ENCODE measurements around the gene MAP2. TPM values are rescaled to one million over a fixed set of nuclear protein-coding genes. Genes with fewer than 3 reads are reported as not detected.

MAP2 gene
- total and polyA plus RNA-seq, 2 of the 8 experiments (the other 6 are each of a cell fraction or from before 2014, with no cell fraction given) = 5.9 to 9.4 TPM

- no peak overlapping the region for H3K14ac ChIP-seq (ENCODE audit: insufficient read length)
- no peak overlapping the region for H2BK12ac ChIP-seq (ENCODE audit: low read depth, low read length)
- CTCF ChIA-PET (ENCODE audit: partially characterized antibody) = interaction anchor here (1.0 to 1.4 kb wide), 2 partner anchors 8 to 23 kb away, joined by 3 read pairs; no protein-coding TSS in a partner anchor
- no peaks in the 10 kb centered on the region for H3K79me2 ChIP-seq (ENCODE audit: control insufficient read depth in 1 of 2, insufficient read depth in 2 of 2, low read length in 2 of 2)
- no peak overlapping the region for H3K27ac ChIP-seq (ENCODE audit: low read depth, low read length)
- H3K79me1 ChIP-seq (ENCODE audit: low read depth, low read length) = no peaks in the 10 kb centered on the region
- H3K23ac ChIP-seq (ENCODE audit: insufficient read length) = no peak overlapping the region
- no peak overlapping the region for H3K4ac ChIP-seq (replicated peaks; ENCODE audit: insufficient read length, low read depth, low read length)
- H3K4me2 ChIP-seq (ENCODE audit: insufficient read depth in 1 of 2, low read depth in 2 of 2, low read length in 2 of 2) = no peak overlapping the region
- no peak overlapping the region for H4K8ac ChIP-seq (ENCODE audit: extremely low read depth, insufficient read depth, low read length)
- no peak overlapping the region for H3K56ac ChIP-seq (replicated peaks; ENCODE audit: insufficient read length, low read depth, low read length)
- H2BK20ac ChIP-seq (ENCODE audit: low read length) = no peak overlapping the region
- H3K9ac ChIP-seq (replicated peaks in 1 of 4; ENCODE audit: extremely low read depth in 1 of 4, low read depth in 3 of 4, low read length in 3 of 4) = no peak overlapping the region
- no peaks in the 10 kb centered on the region for H3K23me2 ChIP-seq (ENCODE audit: low read depth, low read length)
- H2AFZ ChIP-seq (ENCODE audit: low read length) = no peak overlapping the region
- H3K18ac ChIP-seq (ENCODE audit: extremely low read depth, low read length) = no peak overlapping the region
- TF ChIP-seq GABPA (IDR thresholded peaks at IDR 0.05; ENCODE audit: borderline replicate concordance, insufficient read depth, low read length) = no peak
- no peak for TF ChIP-seq TBP (IDR thresholded peaks at IDR 0.05; ENCODE audit: low read depth, low read length)
- TF ChIP-seq GTF2F1 (IDR thresholded peaks at IDR 0.05; ENCODE audit: borderline replicate concordance, low read depth, low read length) = no peak
- TF ChIP-seq ATF2 (IDR thresholded peaks at IDR 0.05; ENCODE audit: low read length) = no peak
- TF ChIP-seq SP1 (IDR thresholded peaks at IDR 0.05; ENCODE audit: low read depth, low read length) = no peak
- no peak for TF ChIP-seq BACH1 (IDR thresholded peaks at IDR 0.05; ENCODE audit: low read length)
- TF ChIP-seq SAP30 (IDR thresholded peaks at IDR 0.05; ENCODE audit: insufficient read depth, insufficient replicate concordance, low read length) = no peak
- TF ChIP-seq SIN3A (conservative IDR thresholded peaks at IDR 0.05 in 1 of 2, IDR thresholded peaks at IDR 0.05 in 1 of 2; ENCODE audit: low read depth in 1 of 2, low read length in 2 of 2) = no peak
- TF ChIP-seq CTBP2 (IDR thresholded peaks at IDR 0.05; ENCODE audit: borderline replicate concordance, insufficient read depth, insufficient read length, low read length) = no peak
- no peak for TF ChIP-seq ATF3 (IDR thresholded peaks at IDR 0.05; ENCODE audit: insufficient read depth, low read depth, low read length)
- TF ChIP-seq JUND (IDR thresholded peaks at IDR 0.05; ENCODE audit: low read length) = no peak
- no peaks in the 10 kb centered on the region; a peak in 1 of 4 replicates for H3K9me3 ChIP-seq (ENCODE audit: insufficient read depth in 2 of 2, low read depth in 1 of 2, low read length in 1 of 2)
- no peaks in the 10 kb centered on the region for H4K20me1 ChIP-seq (replicated peaks in 1 of 2; ENCODE audit: control insufficient read depth in 1 of 2, insufficient read depth in 2 of 2, low read length in 2 of 2)
- FAIRE-seq (no peak), DNase-seq (ENCODE audit: low read depth in 1 of 2, low spot score in 2 of 2) (no peak)
- H3K27me3 ChIP-seq (replicated peaks in 1 of 4; ENCODE audit: control insufficient read depth in 3 of 4, extremely low read depth in 1 of 4, insufficient read depth in 3 of 4, low read length in 3 of 4) = peaks cover 27 to 78% (median 52%) of the 10 kb centered on the region in 4 experiments
- H2BK15ac ChIP-seq (ENCODE audit: low read length) = no peak overlapping the region
- H2BK120ac ChIP-seq (replicated peaks; ENCODE audit: low read depth, low read length) = no peak overlapping the region
- no peaks in the 10 kb centered on the region for H3K4me1 ChIP-seq (replicated peaks in 1 of 4; ENCODE audit: control insufficient read depth in 3 of 4, insufficient read depth in 4 of 4, low read length in 3 of 4)
- no peak overlapping the region for H4K91ac ChIP-seq (replicated peaks; ENCODE audit: insufficient read length, low read length)
- POLR2A ChIA-PET (ENCODE audit: partially characterized antibody) = no interaction called here
- H3K4me3 ChIP-seq (ENCODE audit: extremely low read depth in 1 of 4, insufficient read depth in 2 of 4, low read depth in 3 of 4, low read length in 4 of 4) = no peak overlapping the region
- H2BK5ac ChIP-seq (ENCODE audit: low read depth, low read length) = no peak overlapping the region
- H3K36me3 ChIP-seq (ENCODE audit: control insufficient read depth in 2 of 4, insufficient read depth in 4 of 4, low read length in 3 of 4) = no peaks in the 10 kb centered on the region
- no peak overlapping the region for H2AK5ac ChIP-seq (ENCODE audit: low read depth, low read length)
- no peak overlapping the region for H4K5ac ChIP-seq (ENCODE audit: insufficient read length, low read depth, low read length)
These were observed 338.7 kb downstream of the MAP2 start for GRCh38 chr2:209762563-209762962.

All from H1 (cell line).